GM18861 (cell line): Measurements from ENCODE around the gene MAGEA10.
"Not testable (repeated sequence)": the region's sequence is repeated elsewhere in the genome, so short reads cannot be mapped to it uniquely, and the experiment has no call there.

Source experiments
- ATAC-seq: cut with Tn5 transposase; IDR thresholded peaks from one replicate; pipeline ENCODE4 v1.9.1; 2021; ENCODE audit not compliant: unreplicated experiment

MAGEA10 gene

GRCh38 chrX:152138388-152138784 is at the start of gene MAGEA10:
MAGEA10 (minus strand) TSS chrX:152138577; CDS start chrX:152135620, 2,957 bp downstream.
- ATAC-seq, result no peak

GRCh38 chrX:152177497-152178269 is 39.3 kb upstream of the MAGEA10 start:
- no peak for ATAC-seq

- ATAC-seq, result no peak
These were observed 38.7 kb upstream of the MAGEA10 start for GRCh38 chrX:152177052-152177451.

- not testable (repeated sequence) for ATAC-seq
These were observed 37.5 kb upstream of the MAGEA10 start for GRCh38 chrX:152175892-152176291.

- ATAC-seq, result not testable (repeated sequence)
These were observed 35.5 kb upstream of the MAGEA10 start for GRCh38 chrX:152173923-152174322.

GRCh38 chrX:152170621-152171020 is 32.2 kb upstream of the MAGEA10 start:
- no peak for ATAC-seq

GRCh38 chrX:152165033-152165743 is 26.8 kb upstream of the MAGEA10 start:
- ATAC-seq, result no peak

- ATAC-seq, result no peak
These were observed 18.7 kb upstream of the MAGEA10 start for GRCh38 chrX:152157042-152157441.

- ATAC-seq, result no peak
These were observed 17.5 kb upstream of the MAGEA10 start for GRCh38 chrX:152155766-152156310.

GRCh38 chrX:152154050-152154449 is 15.7 kb upstream of the MAGEA10 start:
- no peak for ATAC-seq

GRCh38 chrX:152151256-152151655 is 12.9 kb upstream of the MAGEA10 start:
- ATAC-seq, result no peak

- ATAC-seq, result no peak
These were observed 11.3 kb upstream of the MAGEA10 start for GRCh38 chrX:152149648-152150047.

GRCh38 chrX:152139589-152139988 is 1.2 kb upstream of the MAGEA10 start:
- ATAC-seq, result no peak

- ATAC-seq, result no peak
These were observed 498 bp downstream of the MAGEA10 start for GRCh38 chrX:152137771-152138387.

GRCh38 chrX:152136312-152136711 is 2.1 kb downstream of the MAGEA10 start:
- ATAC-seq, result no peak

GRCh38 chrX:152131525-152131924 is 6.9 kb downstream of the MAGEA10 start:
- no peak for ATAC-seq

GRCh38 chrX:152129069-152129844 is 9.1 kb downstream of the MAGEA10 start:
- not testable (repeated sequence) for ATAC-seq

- ATAC-seq, result no peak
These were observed 21.1 kb downstream of the MAGEA10 start for GRCh38 chrX:152117305-152117704.

- ATAC-seq, result no peak
These were observed 29.9 kb downstream of the MAGEA10 start for GRCh38 chrX:152108527-152108926.

GRCh38 chrX:152103866-152104265 is 34.5 kb downstream of the MAGEA10 start:
- no peak for ATAC-seq

GRCh38 chrX:152086141-152086540 is 52.2 kb downstream of the MAGEA10 start:
- ATAC-seq, result no peak
